Esophagus muscularis mucosa (tissue), 3 donors: ENCODE measurements around the gene GMDS.

Source experiments
- POLR2A ChIP-seq: fragments of 450-650 bp; IDR thresholded peaks from one replicate; pipeline ENCODE4 v1.6.1; 2017; ENCODE audit warnings: antibody characterized with exemption, moderate library complexity, mild to moderate bottlenecking, low read depth
- TF ChIP-seq, protein P1 (sequence below), 3 experiments: fragments of 200-600 bp in 2 of 3; fragments of 450-650 bp in 1 of 3; sonication (generic) in 2 of 3; IDR thresholded peaks; one replicate each; pipeline ENCODE4 v1.5.1; 2017 to 2019; ENCODE audit warnings: antibody characterized with exemption in 3 of 3, mild to moderate bottlenecking in 2 of 3, moderate library complexity in 1 of 3

DNA sequence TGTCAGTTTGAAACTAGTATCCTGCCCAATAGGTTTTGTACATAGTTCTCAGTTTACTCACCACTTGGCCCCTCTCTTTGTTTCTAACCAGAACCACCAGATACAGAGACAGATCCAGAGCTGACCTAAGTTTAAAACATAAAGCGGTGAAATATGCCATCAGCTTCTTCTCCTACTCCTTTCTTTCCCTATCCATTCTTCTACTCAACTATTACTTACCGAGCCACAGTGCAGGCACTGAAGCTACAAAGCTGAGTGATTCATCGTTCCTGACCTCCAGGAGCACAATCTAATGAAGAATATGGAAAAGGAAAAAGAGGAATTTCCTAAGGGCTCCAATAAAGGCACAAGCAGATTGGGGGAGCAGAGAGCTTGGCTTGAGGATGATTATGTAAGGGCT lies 349.7 kb downstream of the GMDS start:
- TF ChIP-seq, protein P1, sequence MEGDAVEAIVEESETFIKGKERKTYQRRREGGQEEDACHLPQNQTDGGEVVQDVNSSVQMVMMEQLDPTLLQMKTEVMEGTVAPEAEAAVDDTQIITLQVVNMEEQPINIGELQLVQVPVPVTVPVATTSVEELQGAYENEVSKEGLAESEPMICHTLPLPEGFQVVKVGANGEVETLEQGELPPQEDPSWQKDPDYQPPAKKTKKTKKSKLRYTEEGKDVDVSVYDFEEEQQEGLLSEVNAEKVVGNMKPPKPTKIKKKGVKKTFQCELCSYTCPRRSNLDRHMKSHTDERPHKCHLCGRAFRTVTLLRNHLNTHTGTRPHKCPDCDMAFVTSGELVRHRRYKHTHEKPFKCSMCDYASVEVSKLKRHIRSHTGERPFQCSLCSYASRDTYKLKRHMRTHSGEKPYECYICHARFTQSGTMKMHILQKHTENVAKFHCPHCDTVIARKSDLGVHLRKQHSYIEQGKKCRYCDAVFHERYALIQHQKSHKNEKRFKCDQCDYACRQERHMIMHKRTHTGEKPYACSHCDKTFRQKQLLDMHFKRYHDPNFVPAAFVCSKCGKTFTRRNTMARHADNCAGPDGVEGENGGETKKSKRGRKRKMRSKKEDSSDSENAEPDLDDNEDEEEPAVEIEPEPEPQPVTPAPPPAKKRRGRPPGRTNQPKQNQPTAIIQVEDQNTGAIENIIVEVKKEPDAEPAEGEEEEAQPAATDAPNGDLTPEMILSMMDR (IDR thresholded peaks at IDR 0.05) = no peak
- TF ChIP-seq POLR2A = no peak
